CD4-positive, CD25-positive, alpha-beta regulatory T cell (primary cell): Measurements from ENCODE around the gene FAM168A. TPM values are rescaled to one million over a fixed set of nuclear protein-coding genes. Genes with fewer than 3 reads are reported as not detected.

Source experiments
- ATAC-seq, 2 donors: fragments of 150-1000 bp; cut with Tn5 transposase; one replicate each; pipeline ENCODE4 v1.10.0; 2021; ENCODE audit warnings: low read depth in 2 of 2, moderate number of reproducible peaks in 2 of 2, moderate library complexity in 1 of 2
- DNase-seq, 3 donors: peaks; one replicate each; pipeline versions ENCODE4 v3.0.0 to v3.0.0-alpha.2; 2012 to 2022; ENCODE audit warnings: mixed read lengths in 1 of 3
- H3K27ac ChIP-seq: one replicate; pipeline ENCODE4 v1.7.0; 2013; ENCODE audit warnings: mild to moderate bottlenecking, low read length; ENCODE audit not compliant: insufficient read depth, poor library complexity, severe bottlenecking
- H3K27me3 ChIP-seq: one replicate; pipeline ENCODE4 v1.7.0; 2013; ENCODE audit warnings: low read length; ENCODE audit not compliant: control insufficient read depth, insufficient read depth
- H3K36me3 ChIP-seq: one replicate; pipeline ENCODE4 v1.7.0; 2013; ENCODE audit warnings: mild to moderate bottlenecking, low read length, moderate library complexity; ENCODE audit not compliant: control insufficient read depth, insufficient read depth
- H3K4me1 ChIP-seq: 2 replicates; pipeline ENCODE4 v1.7.0; 2013; ENCODE audit warnings: mild to moderate bottlenecking, low read length; ENCODE audit not compliant: insufficient read depth, control insufficient read depth, poor library complexity, severe bottlenecking
- H3K4me3 ChIP-seq: one replicate; pipeline ENCODE4 v1.7.0; 2013; ENCODE audit warnings: low read depth, mild to moderate bottlenecking, low read length, moderate library complexity
- H3K9me3 ChIP-seq, 2 experiments: 1 replicate in 1 of 2; 2 replicates in 1 of 2; pipeline ENCODE4 v1.7.0; 2013; ENCODE audit warnings: low read length in 2 of 2, mild to moderate bottlenecking in 1 of 2, moderate library complexity in 1 of 2; ENCODE audit not compliant: control insufficient read depth in 2 of 2
- H3K27ac Mint-ChIP-seq, 3 donors: one replicate each; pipeline ENCODE4 v1.8.0; 2020 to 2022; ENCODE audit warnings: mild to moderate bottlenecking in 3 of 3, mixed read lengths in 3 of 3, moderate library complexity in 2 of 3
- H3K27me3 Mint-ChIP-seq: one replicate; pipeline ENCODE4 v1.8.0; 2022; ENCODE audit warnings: mild to moderate bottlenecking, mixed read lengths
- H3K36me3 Mint-ChIP-seq: one replicate; pipeline ENCODE4 v1.8.0; 2020; ENCODE audit warnings: mixed read lengths
- H3K4me1 Mint-ChIP-seq, 4 donors: one replicate each; pipeline ENCODE4 v1.8.0; 2020 to 2022; ENCODE audit warnings: mixed read lengths in 4 of 4, mild to moderate bottlenecking in 1 of 4
- H3K4me3 Mint-ChIP-seq, 4 donors: one replicate each; pipeline ENCODE4 v1.8.0; 2020 to 2022; ENCODE audit warnings: mild to moderate bottlenecking in 4 of 4, mixed read lengths in 4 of 4, moderate library complexity in 3 of 4
- H3K9me3 Mint-ChIP-seq, 7 donors: one replicate each; pipeline ENCODE4 v1.8.0; 2020 to 2022; ENCODE audit warnings: mixed read lengths in 7 of 7, mild to moderate bottlenecking in 3 of 7, moderate library complexity in 2 of 7
- polyA plus RNA-seq, 4 donors: library from polyadenylated mRNA; unstranded; fragments of 300-500 nt; fragmentation: Illumina TruSeq; gene quantifications; one replicate each; pipeline ENCODE4 v1.2.3, GENCODE V29; 2021
- total RNA-seq: library from RNA; stranded (reverse); gene quantifications from one replicate; pipeline ENCODE4 v1.2.3, GENCODE V29; 2022

FAM168A gene
- total and polyA plus RNA-seq, 5 donors from 2014 or later, result 1.5 to 21.3 (median 3.0) TPM

GRCh38 chr11:73525611-73526010, 72.3 kb downstream of the FAM168A start:
- H3K9me3 ChIP-seq, result no peaks in the 10 kb centered on the region
- peaks cover 9% of the 10 kb centered on the region for H3K4me1 ChIP-seq
- H3K36me3 ChIP-seq, result no peaks in the 10 kb centered on the region
- H3K27me3 ChIP-seq, result no peaks in the 10 kb centered on the region
- H3K27ac ChIP-seq, result no peak overlapping the region
- peaks cover 20 to 39% (median 27%) of the 10 kb centered on the region in 4 donors for H3K4me1 Mint-ChIP-seq
- H3K4me3 ChIP-seq, result no peak overlapping the region
- H3K9me3 Mint-ChIP-seq, result no peaks in the 10 kb centered on the region
- ATAC-seq (no peak), DNase-seq (no peak)
- peaks cover 4% of the 10 kb centered on the region for H3K36me3 Mint-ChIP-seq
- H3K27me3 Mint-ChIP-seq, result no peaks in the 10 kb centered on the region
- H3K27ac Mint-ChIP-seq, result no peak overlapping the region
- no peak overlapping the region for H3K4me3 Mint-ChIP-seq

GRCh38 chr11:73524774-73525173, 73.1 kb downstream of the FAM168A start:
- Histone ChIP-seq H3K36me3 (no peaks in the 10 kb centered on the region), H3K4me1 (peaks cover 12% of the 10 kb centered on the region), H3K4me3 (no peak overlapping the region), H3K27ac (no peak overlapping the region), H3K9me3 (no peaks in the 10 kb centered on the region), H3K27me3 (no peaks in the 10 kb centered on the region)
- DNase-seq, result no peak
- Mint-ChIP-seq H3K4me1 (peaks cover 22 to 39% (median 30%) of the 10 kb centered on the region in 4 donors), H3K27me3 (no peaks in the 10 kb centered on the region), H3K9me3 (no peaks in the 10 kb centered on the region), H3K27ac (no peak overlapping the region), H3K4me3 (no peak overlapping the region), H3K36me3 (peaks cover 4% of the 10 kb centered on the region)
- no peak for ATAC-seq

GRCh38 chr11:73521621-73522020, 76.3 kb downstream of the FAM168A start:
- Mint-ChIP-seq H3K4me3 (no peak overlapping the region), H3K27ac (peak overlapping the region in 2 of 3 donors; percentile 49 to 65), H3K4me1 (peaks cover 19 to 32% (median 27%) of the 10 kb centered on the region in 4 donors), H3K36me3 (peaks cover 10% of the 10 kb centered on the region), H3K9me3 (peaks cover 0 to 1% (median 0%) of the 10 kb centered on the region in 7 donors), H3K27me3 (no peaks in the 10 kb centered on the region)
- DNase-seq (peak in 1 of 3 donors; percentile 35), ATAC-seq (no peak)
- H3K4me1 ChIP-seq, result peaks cover 12% of the 10 kb centered on the region
- no peak overlapping the region for H3K4me3 ChIP-seq
- no peaks in the 10 kb centered on the region for H3K27me3 ChIP-seq
- no peaks in the 10 kb centered on the region for H3K9me3 ChIP-seq
- no peak overlapping the region for H3K27ac ChIP-seq
- H3K36me3 ChIP-seq, result no peaks in the 10 kb centered on the region

GRCh38 chr11:73520353-73521061, 77.4 kb downstream of the FAM168A start:
- Histone ChIP-seq H3K9me3 (no peaks in the 10 kb centered on the region), H3K4me3 (no peak overlapping the region), H3K4me1 (peaks cover 12% of the 10 kb centered on the region), H3K36me3 (no peaks in the 10 kb centered on the region), H3K27ac (no peak overlapping the region), H3K27me3 (no peaks in the 10 kb centered on the region)
- no peak overlapping the region for H3K4me3 Mint-ChIP-seq
- peaks cover 15% of the 10 kb centered on the region for H3K36me3 Mint-ChIP-seq
- peak overlapping the region in 2 of 3 donors; percentile 20 to 62 for H3K27ac Mint-ChIP-seq
- DNase-seq (peak in 1 of 3 donors; percentile 78), ATAC-seq (peak; percentile 37 to 47)
- peaks cover 16 to 32% (median 24%) of the 10 kb centered on the region in 4 donors for H3K4me1 Mint-ChIP-seq
- no peaks in the 10 kb centered on the region for H3K27me3 Mint-ChIP-seq
- H3K9me3 Mint-ChIP-seq, result peaks cover 0 to 1% (median 0%) of the 10 kb centered on the region in 7 donors

GRCh38 chr11:73519266-73519665, 78.6 kb downstream of the FAM168A start:
- Histone ChIP-seq H3K4me1 (peaks cover 12% of the 10 kb centered on the region), H3K27ac (no peak overlapping the region), H3K27me3 (no peaks in the 10 kb centered on the region), H3K9me3 (no peaks in the 10 kb centered on the region), H3K4me3 (no peak overlapping the region), H3K36me3 (no peaks in the 10 kb centered on the region)
- Mint-ChIP-seq H3K9me3 (peaks cover 0 to 1% (median 0%) of the 10 kb centered on the region in 7 donors), H3K27me3 (no peaks in the 10 kb centered on the region), H3K4me1 (peaks cover 18 to 32% (median 23%) of the 10 kb centered on the region in 4 donors), H3K36me3 (peaks cover 18% of the 10 kb centered on the region), H3K27ac (no peak overlapping the region), H3K4me3 (no peak overlapping the region)
- ATAC-seq (no peak), DNase-seq (no peak)

- H3K4me1 Mint-ChIP-seq, result peaks cover 18 to 26% (median 22%) of the 10 kb centered on the region in 4 donors
- peaks cover 12% of the 10 kb centered on the region for H3K4me1 ChIP-seq
- H3K36me3 ChIP-seq, result no peaks in the 10 kb centered on the region
- DNase-seq (no peak), ATAC-seq (no peak)
- H3K27me3 Mint-ChIP-seq, result no peaks in the 10 kb centered on the region
- H3K36me3 Mint-ChIP-seq, result peaks cover 21% of the 10 kb centered on the region
- H3K27me3 ChIP-seq, result no peaks in the 10 kb centered on the region
- H3K9me3 ChIP-seq, result no peaks in the 10 kb centered on the region
- H3K27ac ChIP-seq, result no peak overlapping the region
- H3K27ac Mint-ChIP-seq, result no peak overlapping the region
- H3K9me3 Mint-ChIP-seq, result peaks cover 0 to 1% (median 0%) of the 10 kb centered on the region in 7 donors
- no peak overlapping the region for H3K4me3 Mint-ChIP-seq
- no peak overlapping the region for H3K4me3 ChIP-seq
These were observed 79.7 kb downstream of the FAM168A start for GRCh38 chr11:73518195-73518594.

- Mint-ChIP-seq H3K4me1 (peaks cover 10 to 16% (median 14%) of the 10 kb centered on the region in 4 donors), H3K9me3 (peaks cover 0 to 1% (median 0%) of the 10 kb centered on the region in 7 donors), H3K4me3 (no peak overlapping the region), H3K27me3 (no peaks in the 10 kb centered on the region), H3K27ac (no peak overlapping the region), H3K36me3 (peaks cover 21% of the 10 kb centered on the region)
- no peak for ATAC-seq
- Histone ChIP-seq H3K9me3 (no peaks in the 10 kb centered on the region), H3K27me3 (no peaks in the 10 kb centered on the region), H3K27ac (no peak overlapping the region), H3K4me3 (no peak overlapping the region), H3K36me3 (no peaks in the 10 kb centered on the region), H3K4me1 (peaks cover 7% of the 10 kb centered on the region)
- no peak for DNase-seq
These were observed 81.8 kb downstream of the FAM168A start for GRCh38 chr11:73516080-73516479.

- no peak overlapping the region for H3K4me3 ChIP-seq
- no peaks in the 10 kb centered on the region for H3K27me3 Mint-ChIP-seq
These were observed 84.2 kb downstream of the FAM168A start for GRCh38 chr11:73513707-73514106.

More at GRCh38 chr11:73513707-73514106, 84.2 kb downstream of the FAM168A start:
- H3K36me3 ChIP-seq, result no peaks in the 10 kb centered on the region
- no peak overlapping the region for H3K27ac Mint-ChIP-seq
- no peak overlapping the region for H3K27ac ChIP-seq
- no peak for ATAC-seq
- no peaks in the 10 kb centered on the region for H3K4me1 ChIP-seq
- peaks cover 0 to 5% (median 1%) of the 10 kb centered on the region in 4 donors for H3K4me1 Mint-ChIP-seq
- peaks cover 0 to 4% (median 0%) of the 10 kb centered on the region in 7 donors for H3K9me3 Mint-ChIP-seq
- H3K9me3 ChIP-seq, result no peaks in the 10 kb centered on the region
- peaks cover 25% of the 10 kb centered on the region for H3K36me3 Mint-ChIP-seq
- H3K4me3 Mint-ChIP-seq, result no peak overlapping the region
- no peaks in the 10 kb centered on the region for H3K27me3 ChIP-seq
- no peak for DNase-seq
